Activated T-cell treated with anti-CD3 and anti-CD28 coated beads, Interleukin-2, amount 50 U/mL, for 4 hours (primary cell): ENCODE measurements around the gene SLMAP. TPM values are rescaled to one million over a fixed set of nuclear protein-coding genes. Genes with fewer than 3 reads are reported as not detected.
A peak's percentile ranks its signal among the peaks of the same experiment; 100 is the strongest.
"Not testable (repeated sequence)": the region's sequence is repeated elsewhere in the genome, so short reads cannot be mapped to it uniquely, and the experiment has no call there.

Source experiments
- ATAC-seq, 2 donors: fragments of 200-7000 bp; cut with Tn5 transposase; one replicate each; pipeline ENCODE4 v1.10.0; 2021
- DNase-seq: peaks from one replicate; pipeline ENCODE4 v3.0.0-alpha.2; 2020
- H3K27me3 Mint-ChIP-seq: one replicate; pipeline ENCODE4 v1.8.0; 2021; ENCODE audit warnings: low read depth, mixed read lengths
- H3K36me3 Mint-ChIP-seq: one replicate; pipeline ENCODE4 v1.8.0; 2022; ENCODE audit warnings: mixed read lengths; ENCODE audit not compliant: insufficient read depth
- H3K4me1 Mint-ChIP-seq: one replicate; pipeline ENCODE4 v1.8.0; 2021; ENCODE audit warnings: low read depth, mixed read lengths
- H3K4me3 Mint-ChIP-seq: one replicate; pipeline ENCODE4 v1.8.0; 2021; ENCODE audit warnings: mild to moderate bottlenecking, moderate library complexity, mixed read lengths
- H3K9me3 Mint-ChIP-seq: one replicate; pipeline ENCODE4 v1.8.0; 2021; ENCODE audit warnings: mixed read lengths
- total RNA-seq, 3 donors: library from RNA; stranded (reverse); gene quantifications; one replicate each; pipeline ENCODE4 v1.2.1, GENCODE V29; 2021

The SLMAP gene
- total RNA-seq, 3 donors from 2014 or later: 55.7 to 61.4 (median 56.1) TPM

DNA sequence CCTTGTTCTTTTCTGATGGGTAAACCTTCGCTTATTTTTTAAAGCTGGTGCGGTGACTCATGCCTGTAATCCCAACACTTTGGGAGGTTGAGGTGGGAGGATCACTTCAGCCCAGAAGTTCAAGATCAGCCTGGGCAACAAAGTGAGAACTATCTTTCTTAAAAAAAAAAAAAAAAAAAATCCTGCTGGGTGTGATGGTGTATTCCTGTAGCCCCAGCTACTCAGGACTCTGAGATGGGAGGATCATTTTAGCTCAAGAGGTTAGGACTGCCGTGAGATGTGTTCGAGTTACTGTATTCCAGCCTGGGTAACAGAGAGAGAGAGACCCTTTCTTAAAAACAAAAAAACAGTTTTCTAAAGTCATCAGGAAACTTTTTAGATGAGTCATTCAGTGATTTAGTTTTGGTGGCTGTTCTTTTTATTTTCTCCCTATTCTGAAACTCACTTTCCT, 37.7 kb downstream of the SLMAP start:
- Mint-ChIP-seq H3K27me3 (no peaks in the 10 kb centered on the region), H3K9me3 (no peaks in the 10 kb centered on the region), H3K4me3 (no peak overlapping the region), H3K36me3 (peaks cover 10% of the 10 kb centered on the region), H3K4me1 (peaks cover 39% of the 10 kb centered on the region)
- DNase-seq: no peak
- peak; percentile 48 to 51 for ATAC-seq

- H3K36me3 Mint-ChIP-seq: peaks cover 10% of the 10 kb centered on the region
- ATAC-seq (no peak), DNase-seq (no peak)
- H3K4me1 Mint-ChIP-seq: peaks cover 41% of the 10 kb centered on the region
- no peak overlapping the region for H3K4me3 Mint-ChIP-seq
- no peaks in the 10 kb centered on the region for H3K9me3 Mint-ChIP-seq
- no peaks in the 10 kb centered on the region for H3K27me3 Mint-ChIP-seq
Observed at GRCh38 chr3:57794501-57794900, 38.4 kb downstream of the SLMAP start.

GRCh38 chr3:57794951-57795350, 38.8 kb downstream of the SLMAP start:
- DNase-seq (no peak), ATAC-seq (no peak)
- Mint-ChIP-seq H3K9me3 (no peaks in the 10 kb centered on the region), H3K4me3 (no peak overlapping the region), H3K4me1 (peaks cover 41% of the 10 kb centered on the region), H3K36me3 (peaks cover 9% of the 10 kb centered on the region), H3K27me3 (no peaks in the 10 kb centered on the region)

DNA sequence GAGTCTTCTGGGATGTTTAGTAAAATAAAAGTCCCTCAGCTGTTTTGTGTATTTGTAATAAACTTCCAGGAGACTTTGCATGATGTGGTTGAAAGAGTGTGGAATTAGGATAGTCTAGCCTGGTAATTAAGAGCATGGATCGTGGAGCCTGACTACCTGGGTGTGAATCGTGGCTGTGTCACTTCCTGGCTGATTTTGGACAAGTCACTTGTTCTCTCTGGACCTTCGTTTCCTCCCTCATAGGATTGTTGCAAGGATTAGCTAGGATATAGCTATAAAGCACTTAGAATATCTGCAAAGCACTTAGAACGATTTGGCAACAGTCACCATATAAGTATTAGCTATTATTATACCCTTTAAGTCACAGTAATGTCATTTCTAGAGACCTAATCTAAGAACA, 40.2 kb downstream of the SLMAP start:
- ATAC-seq: no peak
- H3K27me3 Mint-ChIP-seq: no peaks in the 10 kb centered on the region

DNA sequence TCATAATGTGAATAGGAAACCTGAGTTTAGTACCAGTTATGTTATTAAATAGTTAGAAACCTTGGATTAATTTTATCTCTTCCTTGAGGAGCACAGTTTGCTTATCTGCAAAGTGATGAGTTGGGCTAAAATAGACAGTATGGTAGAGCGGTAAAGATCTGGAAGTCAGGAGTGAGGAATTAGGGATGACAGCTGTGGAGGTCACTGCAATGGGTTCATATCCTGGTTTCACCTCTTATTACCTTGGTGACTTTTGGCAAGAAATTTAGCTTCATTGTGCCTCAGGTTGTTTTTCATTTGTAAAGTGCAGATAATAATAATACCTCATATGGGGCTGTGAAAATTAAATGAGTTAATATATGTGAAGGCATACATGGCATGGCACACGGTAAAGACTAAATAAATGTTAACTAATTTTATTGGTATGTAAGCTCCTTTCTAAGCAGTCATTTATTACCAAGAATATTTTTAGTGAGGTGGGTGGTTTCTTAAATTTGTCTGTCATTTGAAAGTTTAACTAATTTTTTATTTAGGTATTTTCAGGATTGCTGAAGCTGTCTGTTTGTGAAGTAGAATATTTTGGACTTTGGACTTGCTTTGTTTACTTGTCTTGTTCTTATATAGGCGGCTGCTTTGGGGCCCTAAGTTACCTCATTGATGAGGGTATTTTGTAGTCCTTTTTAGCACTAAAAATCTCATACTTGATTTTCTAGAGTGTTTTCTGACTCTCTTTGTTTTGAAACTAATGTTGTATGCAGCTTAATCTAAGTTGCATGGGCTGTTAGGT, 41.8 kb downstream of the SLMAP start:
- no peaks in the 10 kb centered on the region for H3K27me3 Mint-ChIP-seq
- DNase-seq: no peak
- peaks cover 51% of the 10 kb centered on the region for H3K4me1 Mint-ChIP-seq
- no peak overlapping the region for H3K4me3 Mint-ChIP-seq
- H3K9me3 Mint-ChIP-seq: no peaks in the 10 kb centered on the region
- peaks cover 9% of the 10 kb centered on the region for H3K36me3 Mint-ChIP-seq
- no peak for ATAC-seq

More for the DNA sequence above, 40.2 kb downstream of the SLMAP start:
- DNase-seq: no peak
- no peaks in the 10 kb centered on the region for H3K9me3 Mint-ChIP-seq
- peaks cover 42% of the 10 kb centered on the region for H3K4me1 Mint-ChIP-seq
- no peak overlapping the region for H3K4me3 Mint-ChIP-seq
- peaks cover 8% of the 10 kb centered on the region for H3K36me3 Mint-ChIP-seq

DNA sequence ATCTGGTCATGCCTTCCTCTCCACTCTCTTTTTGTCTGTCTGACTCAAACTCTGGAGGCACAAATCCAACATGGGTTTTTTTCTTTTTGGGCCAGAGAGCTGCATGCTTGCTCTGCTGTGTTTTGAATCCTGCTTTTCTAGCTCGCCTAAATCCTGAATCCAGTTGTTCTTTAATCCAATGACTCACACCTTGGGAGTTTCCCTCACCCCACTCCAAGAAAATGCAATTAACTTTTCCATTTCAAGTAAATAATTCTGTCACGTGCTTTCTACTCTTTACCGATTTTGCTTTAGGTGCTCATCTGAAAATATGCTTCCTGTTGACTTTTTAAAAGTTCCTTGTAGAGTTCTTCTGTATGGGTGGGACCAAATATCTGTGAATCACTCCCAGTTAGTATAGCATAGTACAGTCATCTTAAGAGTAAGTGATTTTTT, 47.6 kb downstream of the SLMAP start:
- H3K4me3 Mint-ChIP-seq: peak overlapping the region; percentile 65
- peaks cover 2% of the 10 kb centered on the region for H3K36me3 Mint-ChIP-seq
- H3K9me3 Mint-ChIP-seq: no peaks in the 10 kb centered on the region
- no peak for DNase-seq
- H3K4me1 Mint-ChIP-seq: peaks cover 73% of the 10 kb centered on the region
- no peaks in the 10 kb centered on the region for H3K27me3 Mint-ChIP-seq
- peak; percentile 77 to 82 for ATAC-seq

- peaks cover 78% of the 10 kb centered on the region for H3K4me1 Mint-ChIP-seq
- H3K9me3 Mint-ChIP-seq: no peaks in the 10 kb centered on the region
- H3K4me3 Mint-ChIP-seq: no peak overlapping the region
- H3K36me3 Mint-ChIP-seq: peaks cover 2% of the 10 kb centered on the region
- H3K27me3 Mint-ChIP-seq: no peaks in the 10 kb centered on the region
- ATAC-seq: no peak
- no peak for DNase-seq
Observed at GRCh38 chr3:57805266-57805665, 49.2 kb downstream of the SLMAP start.

DNA sequence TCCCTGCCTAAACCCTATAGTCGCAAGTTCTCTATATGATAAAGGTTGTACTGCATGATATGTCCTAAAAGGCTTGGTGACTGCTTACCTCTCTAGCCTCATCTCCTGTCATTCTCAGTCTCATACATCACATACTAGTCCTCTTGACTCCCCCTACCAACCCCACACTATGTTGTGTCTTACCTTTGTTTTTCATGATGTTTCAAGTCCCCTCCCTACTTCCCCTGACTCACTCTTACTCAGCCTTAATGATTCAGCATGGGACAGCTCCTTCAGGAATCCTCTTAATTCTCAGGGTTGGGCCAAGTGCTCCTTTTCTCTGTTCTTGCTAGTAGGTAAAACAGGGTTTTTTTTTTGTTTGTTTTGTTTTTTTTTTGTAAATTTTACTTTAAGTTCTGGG, 49.6 kb downstream of the SLMAP start:
- H3K4me3 Mint-ChIP-seq: no peak overlapping the region
- ATAC-seq (peak; percentile 89 to 90), DNase-seq (no peak)
- peaks cover 5% of the 10 kb centered on the region for H3K36me3 Mint-ChIP-seq
- no peaks in the 10 kb centered on the region for H3K27me3 Mint-ChIP-seq
- no peaks in the 10 kb centered on the region for H3K9me3 Mint-ChIP-seq
- peaks cover 75% of the 10 kb centered on the region for H3K4me1 Mint-ChIP-seq

DNA sequence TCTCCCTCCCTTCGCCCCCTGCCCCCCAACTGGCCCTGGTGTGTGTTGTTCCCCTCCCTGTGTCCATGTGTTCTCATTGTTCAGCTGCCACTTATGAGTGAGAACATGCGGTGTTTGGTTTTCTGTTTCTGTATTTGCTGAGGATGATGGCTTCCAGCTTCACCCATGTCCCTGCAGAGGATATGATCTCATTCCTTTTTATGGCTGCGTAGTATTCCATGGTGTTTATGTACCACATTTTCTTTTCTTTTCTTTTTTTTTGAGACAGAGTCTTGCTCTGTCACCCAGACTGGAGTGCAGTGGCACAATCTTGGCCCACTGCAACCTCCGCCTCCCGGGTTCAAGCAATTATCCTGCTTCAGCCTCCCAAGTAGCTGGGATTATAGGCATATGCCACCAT, 50.1 kb downstream of the SLMAP start:
- H3K4me3 Mint-ChIP-seq, H3K27me3 Mint-ChIP-seq, DNase-seq, H3K36me3 Mint-ChIP-seq, H3K9me3 Mint-ChIP-seq, ATAC-seq: not testable (repeated sequence)
- peaks cover 72% of the 10 kb centered on the region for H3K4me1 Mint-ChIP-seq

DNA sequence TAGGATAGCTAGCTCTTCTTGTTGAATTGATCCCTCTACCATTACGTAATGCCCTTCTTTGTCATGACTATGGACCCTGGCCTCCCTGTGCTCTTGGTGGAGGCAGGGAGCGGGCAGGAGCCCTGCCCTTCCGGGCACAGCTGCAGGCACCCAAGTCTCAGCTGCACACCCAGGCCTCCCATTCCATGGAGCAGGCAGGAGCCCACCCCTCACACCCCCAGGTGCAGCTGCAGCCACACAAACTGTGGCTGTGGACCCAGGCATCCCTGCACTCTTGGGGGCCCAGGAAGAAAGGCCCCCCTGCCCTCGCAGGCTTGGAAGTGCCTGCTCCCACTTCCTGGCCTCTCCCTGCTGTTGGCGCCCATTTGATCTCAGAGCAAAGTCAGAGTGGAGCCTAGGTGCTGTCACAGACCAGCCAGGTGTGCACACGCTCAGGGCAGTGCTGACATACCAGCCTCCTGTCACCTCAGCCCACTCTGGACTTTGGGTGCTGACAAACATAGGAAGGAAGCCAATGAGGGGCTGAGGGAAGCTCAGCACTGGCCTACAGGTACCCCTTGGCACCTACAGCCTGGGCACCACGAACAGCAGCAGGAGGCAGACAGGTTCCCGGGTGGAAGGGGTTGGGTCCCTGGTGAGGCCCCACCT, 53.0 kb downstream of the SLMAP start:
- H3K36me3 Mint-ChIP-seq: peaks cover 4% of the 10 kb centered on the region
- DNase-seq: no peak
- no peak for ATAC-seq
- H3K4me1 Mint-ChIP-seq: peaks cover 53% of the 10 kb centered on the region
- no peaks in the 10 kb centered on the region for H3K27me3 Mint-ChIP-seq
- H3K4me3 Mint-ChIP-seq: no peak overlapping the region
- no peaks in the 10 kb centered on the region for H3K9me3 Mint-ChIP-seq

DNA sequence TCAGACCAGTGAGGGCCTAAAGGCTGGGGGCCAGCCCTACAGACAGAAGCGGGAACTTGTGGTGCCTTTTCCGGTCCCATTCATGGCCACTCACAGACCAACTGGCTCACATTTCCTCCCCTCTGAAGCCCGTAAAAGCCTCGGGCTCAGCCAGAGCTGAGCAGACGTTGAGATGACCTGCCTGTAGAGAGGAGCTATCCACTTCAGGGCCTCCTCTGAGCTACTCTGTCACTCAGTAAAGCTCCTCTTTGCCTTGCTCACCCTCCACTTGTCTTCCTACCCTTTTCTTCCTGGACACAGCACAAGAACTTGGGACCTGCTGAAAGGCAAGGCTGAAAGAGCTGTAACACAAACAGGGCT, 53.5 kb downstream of the SLMAP start:
- Mint-ChIP-seq H3K36me3 (peaks cover 4% of the 10 kb centered on the region), H3K4me1 (peaks cover 53% of the 10 kb centered on the region), H3K9me3 (no peaks in the 10 kb centered on the region), H3K27me3 (no peaks in the 10 kb centered on the region), H3K4me3 (no peak overlapping the region)
- DNase-seq (no peak), ATAC-seq (no peak)

DNA sequence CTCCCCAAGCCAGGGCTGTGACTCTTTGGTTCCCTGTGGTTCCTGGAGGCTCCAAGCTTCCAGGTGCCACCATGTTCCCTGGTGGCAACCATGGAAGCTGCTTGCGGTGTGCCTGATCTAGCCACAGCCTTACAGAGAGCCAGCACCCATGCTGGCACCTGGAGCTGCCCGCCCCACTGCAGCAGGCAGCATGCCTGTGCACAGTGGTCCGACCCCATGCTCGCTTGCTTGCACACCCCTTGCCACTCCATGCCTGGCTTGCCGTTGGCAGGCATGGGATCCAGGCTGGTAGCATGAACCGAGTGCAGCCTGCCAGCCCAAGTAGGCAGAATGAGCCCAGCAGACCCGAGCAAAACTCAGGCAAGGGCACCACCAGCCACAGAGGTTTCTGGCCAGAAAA, 53.9 kb downstream of the SLMAP start:
- no peak for DNase-seq

DNA sequence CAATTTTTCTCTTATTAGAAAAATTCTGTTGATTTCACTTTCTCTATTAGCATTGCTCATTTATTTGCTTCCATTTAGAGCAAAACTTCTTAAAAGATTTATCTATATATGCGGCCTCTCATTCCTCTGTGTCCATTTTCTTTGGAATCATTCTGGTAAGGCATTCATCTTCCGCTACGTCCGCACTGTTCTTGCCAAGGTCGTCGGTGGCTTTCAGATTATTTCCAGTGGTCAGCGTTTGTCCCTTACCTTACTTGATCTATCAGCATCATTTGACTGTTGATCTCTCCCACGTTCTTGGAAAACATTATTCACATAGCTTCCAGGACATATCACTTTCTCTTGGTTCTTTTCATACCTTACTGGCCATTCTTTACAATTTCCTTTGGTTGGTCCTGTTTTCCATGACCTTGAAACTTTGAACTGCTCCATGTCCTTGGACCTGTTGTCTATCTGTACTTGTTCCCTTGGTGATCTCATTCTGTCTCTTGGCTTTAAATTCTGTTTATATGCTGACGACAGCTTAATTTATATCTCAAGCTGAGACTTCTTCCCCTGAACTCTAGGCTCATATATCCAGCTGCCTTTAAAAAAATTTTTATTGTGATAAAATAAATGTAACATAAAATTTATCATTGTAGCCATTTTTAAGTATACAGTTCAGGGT, 54.5 kb downstream of the SLMAP start:
- no peak for ATAC-seq
- Mint-ChIP-seq H3K4me3 (no peak overlapping the region), H3K9me3 (no peaks in the 10 kb centered on the region), H3K27me3 (no peaks in the 10 kb centered on the region), H3K36me3 (peaks cover 4% of the 10 kb centered on the region), H3K4me1 (peaks cover 49% of the 10 kb centered on the region)
- DNase-seq: no peak

More for the DNA sequence above, 53.9 kb downstream of the SLMAP start:
- Mint-ChIP-seq H3K4me3 (no peak overlapping the region), H3K4me1 (peaks cover 52% of the 10 kb centered on the region), H3K27me3 (no peaks in the 10 kb centered on the region), H3K36me3 (peaks cover 4% of the 10 kb centered on the region), H3K9me3 (no peaks in the 10 kb centered on the region)
- no peak for ATAC-seq

GRCh38 chr3:57815036-57815435, 58.9 kb downstream of the SLMAP start:
- DNase-seq: peak; percentile 17
- Mint-ChIP-seq H3K4me3 (no peak overlapping the region), H3K36me3 (peaks cover 4% of the 10 kb centered on the region), H3K9me3 (no peaks in the 10 kb centered on the region), H3K4me1 (peaks cover 36% of the 10 kb centered on the region), H3K27me3 (no peaks in the 10 kb centered on the region)
- peak; percentile 63 to 72 for ATAC-seq
